Fibroblast of lung (primary cell): Measurements from ENCODE around the gene ZBTB43. TPM values are rescaled to one million over a fixed set of nuclear protein-coding genes. Genes with fewer than 3 reads are reported as not detected.

Experiments
- DNase-seq, 2 donors: peaks; one replicate each; pipeline versions ENCODE4 v3.0.0 to v3.0.0-alpha.2; 2010; ENCODE audit warnings: low read depth in 2 of 2
- H2AFZ ChIP-seq: 2 replicates; pipeline ENCODE4 v1.5.1; 2012; ENCODE audit warnings: low read length, control low read depth, inconsistent platforms
- H3K27ac ChIP-seq: 2 replicates; pipeline ENCODE4 v1.5.1; 2011; ENCODE audit warnings: low read length, control low read depth; ENCODE audit not compliant: insufficient read depth
- H3K27me3 ChIP-seq: 2 replicates; pipeline ENCODE4 v1.5.1; 2011; ENCODE audit warnings: mild to moderate bottlenecking, low read length; ENCODE audit not compliant: control insufficient read depth, insufficient read depth
- H3K36me3 ChIP-seq: 2 replicates; pipeline ENCODE4 v1.5.1; 2011; ENCODE audit warnings: low read length; ENCODE audit not compliant: control insufficient read depth, insufficient read depth
- H3K4me1 ChIP-seq: 2 replicates; pipeline ENCODE4 v1.5.1; 2011; ENCODE audit warnings: low read length; ENCODE audit not compliant: control insufficient read depth, insufficient read depth; ENCODE audit errors: extremely low read depth
- H3K4me2 ChIP-seq: 2 replicates; pipeline ENCODE4 v1.5.1; 2011; ENCODE audit warnings: low read length, control low read depth; ENCODE audit not compliant: insufficient read depth; ENCODE audit errors: extremely low read depth
- H3K4me3 ChIP-seq, 4 experiments: fragments of 200-600 bp in 1 of 4; sonication (generic) in 1 of 4; replicated peaks in 1 of 4; 2 replicates each; pipeline ENCODE4 v1.5.1; 2011 to 2016; ENCODE audit warnings: low read length in 4 of 4, low read depth in 3 of 4, mild to moderate bottlenecking in 3 of 4, control low read depth in 2 of 4, inconsistent platforms in 1 of 4, mixed read lengths in 1 of 4; ENCODE audit not compliant: insufficient read depth in 1 of 4; ENCODE audit errors: control extremely low read depth in 1 of 4
- H3K79me2 ChIP-seq: 2 replicates; pipeline ENCODE4 v1.5.1; 2012; ENCODE audit warnings: mild to moderate bottlenecking, low read length, inconsistent platforms; ENCODE audit not compliant: control insufficient read depth, insufficient read depth
- H3K9ac ChIP-seq: 2 replicates; pipeline ENCODE4 v1.5.1; 2011; ENCODE audit warnings: mild to moderate bottlenecking, low read length, control low read depth; ENCODE audit not compliant: insufficient read depth
- H3K9me3 ChIP-seq: 2 replicates; pipeline ENCODE4 v1.5.1; 2012; ENCODE audit warnings: low read depth, low read length; ENCODE audit not compliant: control insufficient read depth, insufficient read depth
- H4K20me1 ChIP-seq: 2 replicates; pipeline ENCODE4 v1.5.1; 2011; ENCODE audit warnings: low read length; ENCODE audit not compliant: control insufficient read depth, insufficient read depth; ENCODE audit errors: extremely low read depth
- CTCF ChIP-seq, 2 donors: IDR thresholded peaks in 1 of 2; conservative IDR thresholded peaks in 1 of 2; 1 replicate in 1 of 2; 2 replicates in 1 of 2; pipeline ENCODE4 v1.5.1; 2011 to 2012; ENCODE audit warnings: low read length in 2 of 2, control low read depth in 1 of 2, inconsistent platforms in 1 of 2, low read depth in 1 of 2, mild to moderate bottlenecking in 1 of 2
- EZH2 ChIP-seq: IDR thresholded peaks from 2 replicates; pipeline ENCODE4 v1.5.1; 2012; ENCODE audit warnings: low read length, control low read depth, mild to moderate bottlenecking; ENCODE audit errors: missing control alignments
- polyA plus RNA-seq, 2 donors: library from polyadenylated mRNA; depleted of rRNA in 1 of 2; stranded (reverse) in 1 of 2; unstranded in 1 of 2; fragments of >200 nt; gene quantifications; 2 replicates each; pipeline ENCODE4 v1.2.1, GENCODE V29; 2011 to 2012; ENCODE audit warnings: missing spikeins in 1 of 2
- total RNA-seq: library from RNA; depleted of rRNA; stranded (reverse); fragments of >200 nt; gene quantifications from 2 replicates; pipeline ENCODE4 v1.2.1, GENCODE V29; 2014

The ZBTB43 gene
- total and polyA plus RNA-seq, 2 donors (not counting 1 experiment from before 2014, with no cell fraction given): 6.8 to 12.6 TPM

GRCh38 chr9:126849591-126850225 is 44.9 kb downstream of the ZBTB43 start:
- Histone ChIP-seq H3K27ac (no peak overlapping the region), H3K9ac (no peak overlapping the region), H3K79me2 (no peaks in the 10 kb centered on the region), H3K27me3 (peaks cover 15% of the 10 kb centered on the region), H3K4me1 (no peaks in the 10 kb centered on the region), H3K9me3 (no peaks in the 10 kb centered on the region), H2AFZ (no peak overlapping the region), H3K4me3 (no peak overlapping the region), H3K4me2 (no peak overlapping the region), H3K36me3 (no peaks in the 10 kb centered on the region), H4K20me1 (no peaks in the 10 kb centered on the region)
- TF ChIP-seq EZH2 (no peak), CTCF (conservative IDR thresholded peaks at IDR 0.05 in 1 of 2, IDR thresholded peaks at IDR 0.05 in 1 of 2; ENCODE audit: low read depth in 1 of 2, low read length in 2 of 2) (no peak)
- DNase-seq: no peak

- TF ChIP-seq EZH2: no peak
- no peak for TF ChIP-seq CTCF (conservative IDR thresholded peaks at IDR 0.05 in 1 of 2, IDR thresholded peaks at IDR 0.05 in 1 of 2; ENCODE audit: low read depth in 1 of 2, low read length in 2 of 2)
- Histone ChIP-seq H3K27me3 (peaks cover 18% of the 10 kb centered on the region), H4K20me1 (no peaks in the 10 kb centered on the region), H3K9ac (no peak overlapping the region), H3K4me1 (no peaks in the 10 kb centered on the region), H2AFZ (no peak overlapping the region), H3K4me3 (no peak overlapping the region), H3K36me3 (no peaks in the 10 kb centered on the region), H3K27ac (no peak overlapping the region), H3K4me2 (no peak overlapping the region), H3K9me3 (no peaks in the 10 kb centered on the region), H3K79me2 (no peaks in the 10 kb centered on the region)
- no peak for DNase-seq
These were observed 46.5 kb downstream of the ZBTB43 start for GRCh38 chr9:126851286-126851880.

GRCh38 chr9:126852086-126852688 is 47.3 kb downstream of the ZBTB43 start:
- Histone ChIP-seq H3K79me2 (no peaks in the 10 kb centered on the region), H4K20me1 (no peaks in the 10 kb centered on the region), H3K27ac (no peak overlapping the region), H2AFZ (no peak overlapping the region), H3K9me3 (no peaks in the 10 kb centered on the region), H3K4me2 (no peak overlapping the region), H3K9ac (no peak overlapping the region), H3K36me3 (no peaks in the 10 kb centered on the region), H3K4me1 (no peaks in the 10 kb centered on the region), H3K27me3 (peaks cover 24% of the 10 kb centered on the region), H3K4me3 (no peak overlapping the region)
- no peak for TF ChIP-seq CTCF (conservative IDR thresholded peaks at IDR 0.05 in 1 of 2, IDR thresholded peaks at IDR 0.05 in 1 of 2; ENCODE audit: low read depth in 1 of 2, low read length in 2 of 2)
- peak; percentile 50 for TF ChIP-seq EZH2
- no peak for DNase-seq
